Rectal smooth muscle tissue (tissue), 1 donor: ENCODE results near the gene MAPK4.

Experiments
- H3K27ac ChIP-seq: one replicate; pipeline ENCODE4 v1.7.0; 2013; ENCODE audit warnings: low read depth, low read length, inconsistent platforms
- H3K27me3 ChIP-seq: one replicate; pipeline ENCODE4 v1.7.0; 2013; ENCODE audit warnings: low read length; ENCODE audit not compliant: control insufficient read depth, insufficient read depth
- H3K36me3 ChIP-seq: one replicate; pipeline ENCODE4 v1.7.0; 2013; ENCODE audit warnings: low read length; ENCODE audit not compliant: control insufficient read depth, insufficient read depth
- H3K4me1 ChIP-seq: one replicate; pipeline ENCODE4 v1.7.0; 2013; ENCODE audit warnings: low read length; ENCODE audit not compliant: control insufficient read depth, insufficient read depth
- H3K4me3 ChIP-seq: one replicate; pipeline ENCODE4 v1.7.0; 2013; ENCODE audit warnings: low read length
- H3K9ac ChIP-seq: one replicate; pipeline ENCODE4 v1.7.0; 2013; ENCODE audit warnings: low read length

MAPK4 gene

GRCh38 chr18:50722311-50722710, 162.4 kb downstream of the MAPK4 start:
- no peaks in the 10 kb centered on the region for H3K4me1 ChIP-seq
- H3K27me3 ChIP-seq = no peaks in the 10 kb centered on the region
- no peak overlapping the region for H3K9ac ChIP-seq
- no peak overlapping the region for H3K27ac ChIP-seq
- H3K36me3 ChIP-seq = no peaks in the 10 kb centered on the region
- H3K4me3 ChIP-seq = no peak overlapping the region

DNA sequence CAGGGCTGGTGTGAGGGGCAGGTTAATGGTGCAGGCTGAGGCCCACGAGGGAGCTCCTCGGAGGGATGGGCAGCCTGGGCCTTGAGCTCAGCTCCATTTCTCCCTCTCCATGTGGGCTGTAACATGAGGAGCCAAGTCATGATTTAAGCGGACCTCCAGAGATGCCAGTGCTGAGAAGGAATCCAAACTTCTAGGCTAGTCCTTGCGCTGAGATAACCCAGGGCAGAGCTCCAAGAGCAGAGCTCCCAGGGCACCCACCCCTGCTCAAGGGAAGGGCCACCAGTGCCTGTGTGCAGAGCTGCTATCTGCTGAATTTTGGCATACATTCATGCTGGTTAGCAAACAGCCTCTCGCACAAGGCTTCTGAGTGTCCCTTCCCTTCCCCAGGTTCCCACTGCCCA, 164.9 kb downstream of the MAPK4 start:
- Histone ChIP-seq H3K4me3 (no peak overlapping the region), H3K36me3 (no peaks in the 10 kb centered on the region), H3K27me3 (no peaks in the 10 kb centered on the region), H3K9ac (no peak overlapping the region), H3K4me1 (no peaks in the 10 kb centered on the region), H3K27ac (no peak overlapping the region)

GRCh38 chr18:50726960-50727589, 167.2 kb downstream of the MAPK4 start:
- H3K4me3 ChIP-seq = no peak overlapping the region
- H3K36me3 ChIP-seq = no peaks in the 10 kb centered on the region
- no peak overlapping the region for H3K27ac ChIP-seq
- H3K9ac ChIP-seq = no peak overlapping the region
- no peaks in the 10 kb centered on the region for H3K27me3 ChIP-seq
- H3K4me1 ChIP-seq = no peaks in the 10 kb centered on the region

DNA sequence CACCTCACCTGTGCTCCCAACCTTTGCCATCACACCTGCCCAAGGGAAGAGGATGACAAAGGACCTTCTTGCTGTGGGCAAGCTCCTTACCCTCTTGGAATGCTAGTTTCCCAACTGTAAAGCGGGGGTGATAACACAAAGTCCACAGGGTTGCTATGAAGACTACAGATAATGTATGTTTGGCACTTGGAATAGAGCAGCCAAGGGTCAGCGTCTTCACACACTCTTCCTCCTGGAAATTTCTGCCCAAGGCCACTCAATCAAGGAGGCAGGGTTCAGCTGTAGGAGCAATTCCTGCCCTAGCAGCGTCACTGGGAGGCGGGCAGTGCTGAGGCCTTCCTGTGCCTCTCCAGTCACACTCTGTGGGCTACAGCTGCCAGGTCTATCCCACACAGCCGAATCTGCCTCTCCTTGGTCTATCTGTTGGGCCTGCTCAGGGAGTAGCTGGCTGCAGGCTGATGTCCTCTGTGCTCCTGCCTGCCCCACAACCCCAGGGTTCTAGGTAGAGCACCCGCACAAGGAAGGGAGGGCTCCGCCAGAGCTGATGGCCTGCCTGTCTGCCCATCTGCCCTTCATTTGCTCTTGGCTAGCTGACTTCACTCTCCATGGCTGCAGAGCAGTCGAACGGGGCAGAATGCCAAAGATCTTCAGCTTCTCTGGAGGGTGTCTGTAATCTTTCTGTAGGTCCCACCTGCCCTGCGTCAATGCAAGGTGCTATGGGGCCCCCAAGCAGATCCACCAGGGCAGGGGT, 168.0 kb downstream of the MAPK4 start:
- Histone ChIP-seq H3K27me3 (no peaks in the 10 kb centered on the region), H3K4me3 (no peak overlapping the region), H3K4me1 (no peaks in the 10 kb centered on the region), H3K27ac (no peak overlapping the region), H3K9ac (no peak overlapping the region), H3K36me3 (no peaks in the 10 kb centered on the region)

DNA sequence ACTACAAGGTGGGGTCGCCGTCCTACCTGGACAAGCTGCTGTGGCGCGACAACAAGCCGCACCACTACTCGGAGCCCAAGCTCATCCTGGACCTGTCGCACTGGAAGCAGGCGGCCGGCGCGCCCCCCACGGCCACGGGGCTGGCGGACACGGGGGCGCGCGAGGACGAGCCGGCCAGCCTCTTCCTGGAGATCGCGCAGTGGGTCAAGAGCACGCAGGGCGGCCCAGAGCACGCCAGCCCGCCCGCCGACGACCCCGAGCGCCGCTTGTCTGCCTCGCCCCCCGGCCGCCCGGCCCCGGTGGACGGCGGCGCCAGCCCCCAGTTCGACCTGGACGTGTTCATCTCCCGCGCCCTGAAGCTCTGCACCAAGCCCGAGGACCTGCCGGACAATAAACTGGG, 169.5 kb downstream of the MAPK4 start:
- Histone ChIP-seq H3K36me3 (no peaks in the 10 kb centered on the region), H3K4me1 (no peaks in the 10 kb centered on the region), H3K27me3 (no peaks in the 10 kb centered on the region), H3K9ac (no peak overlapping the region), H3K4me3 (no peak overlapping the region), H3K27ac (no peak overlapping the region)

DNA sequence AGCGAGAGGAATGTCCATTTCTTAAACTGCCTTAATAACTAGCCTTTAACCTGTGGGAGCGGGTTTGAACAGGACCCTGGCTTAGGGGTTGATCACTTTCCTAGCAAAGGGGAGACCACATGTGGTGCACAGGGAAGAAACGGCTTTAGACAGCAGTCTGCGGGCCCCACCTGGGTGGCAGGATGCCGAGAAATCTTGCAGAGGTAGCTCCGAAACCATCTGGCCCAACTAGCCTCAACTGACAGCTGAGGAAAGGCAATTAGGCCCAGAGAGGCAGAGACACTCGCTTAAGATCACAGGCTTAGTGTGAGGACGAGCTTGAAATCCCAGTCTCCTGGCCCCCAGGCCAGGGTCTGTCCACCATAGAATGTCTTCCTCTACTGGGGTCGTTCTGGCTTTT, 170.1 kb downstream of the MAPK4 start:
- Histone ChIP-seq H3K36me3 (no peaks in the 10 kb centered on the region), H3K27ac (no peak overlapping the region), H3K4me1 (no peaks in the 10 kb centered on the region), H3K27me3 (no peaks in the 10 kb centered on the region), H3K4me3 (no peak overlapping the region), H3K9ac (no peak overlapping the region)

DNA sequence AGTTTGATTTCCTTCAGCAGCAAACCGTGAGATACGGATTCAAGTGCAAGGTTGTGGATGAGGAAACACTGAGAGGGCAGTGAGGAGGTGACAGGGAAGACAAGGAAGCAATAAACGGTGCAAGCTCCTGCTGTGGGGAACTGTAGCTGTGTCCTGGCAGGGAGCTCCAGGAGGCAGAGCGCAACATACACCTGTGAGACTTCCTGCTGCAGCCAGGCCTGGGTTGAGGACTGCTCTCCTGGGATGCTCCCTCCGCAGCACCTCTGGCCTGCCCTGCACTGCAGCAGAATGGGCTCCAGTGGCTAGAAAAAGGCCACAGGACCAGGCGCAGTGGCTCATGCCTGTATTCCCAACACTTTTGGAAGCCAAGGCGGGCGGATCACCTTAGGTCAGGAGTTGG, 174.5 kb downstream of the MAPK4 start:
- H3K4me1 ChIP-seq = no peaks in the 10 kb centered on the region
- no peak overlapping the region for H3K9ac ChIP-seq
- H3K4me3 ChIP-seq = no peak overlapping the region
- H3K27me3 ChIP-seq = no peaks in the 10 kb centered on the region
- no peaks in the 10 kb centered on the region for H3K36me3 ChIP-seq
- no peak overlapping the region for H3K27ac ChIP-seq

- Histone ChIP-seq H3K4me3 (no peak overlapping the region), H3K36me3 (no peaks in the 10 kb centered on the region), H3K9ac (no peak overlapping the region), H3K27me3 (no peaks in the 10 kb centered on the region), H3K4me1 (no peaks in the 10 kb centered on the region), H3K27ac (no peak overlapping the region)
Observed at GRCh38 chr18:50734886-50735285, 175.0 kb downstream of the MAPK4 start.

GRCh38 chr18:50737127-50737526, 177.2 kb downstream of the MAPK4 start:
- Histone ChIP-seq H3K27me3 (no peaks in the 10 kb centered on the region), H3K4me3 (no peak overlapping the region), H3K36me3 (no peaks in the 10 kb centered on the region), H3K9ac (no peak overlapping the region), H3K4me1 (no peaks in the 10 kb centered on the region), H3K27ac (no peak overlapping the region)

DNA sequence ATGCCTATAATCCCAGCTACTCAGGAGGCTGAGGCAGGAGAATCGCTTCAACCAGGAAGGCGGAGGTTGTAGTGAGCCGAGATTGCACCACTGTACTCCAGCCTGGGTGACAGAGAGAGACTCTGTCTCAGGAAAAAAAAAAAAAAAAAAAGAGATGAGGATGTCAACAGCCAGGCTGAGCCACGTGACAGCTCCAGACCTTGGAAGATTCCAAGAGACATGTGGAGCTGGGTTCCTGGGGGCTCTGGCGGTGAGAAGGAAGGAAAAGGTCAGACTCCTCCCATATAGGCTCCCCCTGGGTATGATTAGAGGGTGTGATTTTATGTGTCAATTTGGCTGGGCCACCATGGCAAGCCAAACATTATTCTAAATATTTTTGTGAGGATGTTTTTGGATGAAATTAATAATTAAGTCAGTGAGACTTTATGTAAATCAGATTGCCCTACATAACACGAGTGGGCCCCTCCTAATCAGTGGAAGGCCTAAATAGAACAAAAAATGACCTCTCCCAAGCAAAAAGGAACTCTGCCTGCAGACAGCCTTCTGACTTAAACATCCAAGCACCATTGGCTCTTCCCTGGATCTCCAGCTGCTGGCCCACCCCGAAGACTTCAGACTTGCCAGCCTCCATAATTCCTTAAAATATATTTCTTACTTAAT, 178.3 kb downstream of the MAPK4 start:
- H3K27ac ChIP-seq = no peak overlapping the region
- no peak overlapping the region for H3K9ac ChIP-seq
- H3K36me3 ChIP-seq = no peaks in the 10 kb centered on the region
- H3K4me3 ChIP-seq = no peak overlapping the region
- H3K4me1 ChIP-seq = no peaks in the 10 kb centered on the region
- H3K27me3 ChIP-seq = no peaks in the 10 kb centered on the region

- Histone ChIP-seq H3K4me1 (no peaks in the 10 kb centered on the region), H3K27ac (no peak overlapping the region), H3K27me3 (no peaks in the 10 kb centered on the region), H3K9ac (no peak overlapping the region), H3K4me3 (no peak overlapping the region), H3K36me3 (no peaks in the 10 kb centered on the region)
Observed at GRCh38 chr18:50742952-50743351, 183.1 kb downstream of the MAPK4 start.

DNA sequence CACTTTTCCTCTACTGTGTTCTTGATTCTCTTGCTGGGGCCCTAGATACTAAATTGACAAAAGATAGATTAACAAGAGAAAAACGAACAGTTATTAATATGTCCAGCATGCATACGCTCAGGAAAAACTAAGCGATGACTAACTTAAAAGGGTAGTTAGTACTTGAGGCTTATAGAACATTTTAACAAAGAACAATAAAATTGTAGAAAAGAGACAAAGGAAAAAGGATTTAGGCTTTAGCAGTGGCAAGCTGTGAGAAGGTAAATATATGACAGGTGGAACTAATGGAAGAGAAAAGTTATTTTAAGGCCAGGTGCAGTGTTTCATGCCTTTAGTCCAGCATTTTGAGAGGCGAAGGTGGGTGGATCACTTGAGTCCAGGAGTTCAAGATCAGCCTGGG, 184.4 kb downstream of the MAPK4 start:
- H3K9ac ChIP-seq = no peak overlapping the region

DNA sequence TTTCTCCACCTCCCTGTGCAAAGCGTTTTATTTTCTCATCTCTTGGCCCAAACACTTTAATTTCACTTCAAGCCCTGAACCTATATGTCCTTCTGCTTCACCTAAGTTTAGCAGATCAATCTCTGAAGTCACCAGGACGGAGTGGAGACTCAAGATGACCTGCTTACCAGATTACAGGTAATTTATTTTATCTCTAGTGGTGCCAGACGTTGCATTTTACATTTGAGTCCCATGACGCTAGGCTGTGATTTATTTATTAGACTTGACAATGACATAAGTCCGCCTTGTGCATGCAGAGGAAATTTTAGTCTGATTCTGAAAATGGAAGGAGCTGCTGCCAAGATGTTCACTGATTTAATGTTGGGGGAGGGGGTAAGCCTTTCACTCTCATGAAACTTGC, 186.1 kb downstream of the MAPK4 start:
- Histone ChIP-seq H3K27me3 (no peaks in the 10 kb centered on the region), H3K27ac (no peak overlapping the region), H3K9ac (no peak overlapping the region), H3K36me3 (no peaks in the 10 kb centered on the region), H3K4me1 (no peaks in the 10 kb centered on the region), H3K4me3 (no peak overlapping the region)

More for the DNA sequence above, 184.4 kb downstream of the MAPK4 start:
- no peaks in the 10 kb centered on the region for H3K4me1 ChIP-seq
- H3K27me3 ChIP-seq = no peaks in the 10 kb centered on the region
- H3K27ac ChIP-seq = no peak overlapping the region
- H3K36me3 ChIP-seq = no peaks in the 10 kb centered on the region
- no peak overlapping the region for H3K4me3 ChIP-seq
